SK-N-SH treated with all-trans-retinoic acid at 6 μM for 48 hours (cell line): Measurements from ENCODE around the gene HBQ1.

Source experiments
- ARNTL ChIP-seq: fragments of 450-650 bp; formaldehyde crosslinking; IDR thresholded peaks from 2 replicates; pipeline ENCODE4 v1.5.0; 2020; ENCODE audit warnings: low read depth, mild to moderate bottlenecking, moderate library complexity, borderline replicate concordance
- CSDC2 ChIP-seq: fragments of 250-450 bp; sonication (Bioruptor Pico); IDR thresholded peaks from 2 replicates; pipeline ENCODE4 v1.5.0; 2020; ENCODE audit warnings: mild to moderate bottlenecking, moderate library complexity
- ISL1 ChIP-seq: fragments of 250-450 bp; sonication (Bioruptor Pico); IDR thresholded peaks from 2 replicates; pipeline ENCODE4 v2.1.2; 2022; ENCODE audit warnings: mild to moderate bottlenecking, moderate library complexity
- OSR1 ChIP-seq: fragments of 250-450 bp; sonication (Bioruptor Pico); IDR thresholded peaks from 2 replicates; pipeline ENCODE4 v1.8.0; 2022; ENCODE audit warnings: moderate library complexity, mild to moderate bottlenecking, inconsistent platforms
- TSHZ2 ChIP-seq: fragments of 250-450 bp; sonication (Bioruptor Pico); IDR thresholded peaks from 2 replicates; pipeline ENCODE4 v1.5.0; 2020; ENCODE audit warnings: mild to moderate bottlenecking, moderate library complexity
- ZC3H10 ChIP-seq: fragments of 250-450 bp; sonication (Bioruptor Pico); IDR thresholded peaks from 2 replicates; pipeline ENCODE4 v1.5.1; 2021; ENCODE audit warnings: mild to moderate bottlenecking, moderate library complexity
- ZNF565 ChIP-seq: fragments of 450-650 bp; formaldehyde crosslinking; conservative IDR thresholded peaks from 2 replicates; pipeline ENCODE4 v1.5.0; 2020; ENCODE audit warnings: low read depth, mild to moderate bottlenecking, moderate library complexity
- ZNF70 ChIP-seq: fragments of 450-650 bp; formaldehyde crosslinking; IDR thresholded peaks from 2 replicates; pipeline ENCODE4 v1.5.0; 2020; ENCODE audit warnings: mild to moderate bottlenecking, moderate library complexity
- ZNF8 ChIP-seq: fragments of 450-650 bp; formaldehyde crosslinking; IDR thresholded peaks from 2 replicates; pipeline ENCODE4 v1.5.0; 2020; ENCODE audit warnings: mild to moderate bottlenecking, moderate library complexity
- TF ChIP-seq, protein P1 (sequence below): fragments of 250-450 bp; sonication (Bioruptor Pico); IDR thresholded peaks from 2 replicates; pipeline ENCODE4 v1.8.0; 2020; ENCODE audit warnings: mild to moderate bottlenecking, moderate library complexity, borderline replicate concordance
- TF ChIP-seq, protein P2 (sequence below): fragments of 250-450 bp; sonication (Bioruptor Pico); IDR thresholded peaks from 2 replicates; pipeline ENCODE4 v1.5.1; 2020; ENCODE audit warnings: low read depth, mild to moderate bottlenecking, moderate library complexity

GRCh38 chr16:180681-181564, 664 bp downstream of the HBQ1 start:
- TF ChIP-seq TSHZ2 (CRISPR knock-in tag) (no peak), ARNTL (CRISPR knock-in tag) (no peak), OSR1 (no peak), ZNF8 (no peak), ZNF70 (CRISPR knock-in tag) (no peak), CSDC2 (0 out of 2 replicates have a peak, but pooled peaks have one; percentile 9), ISL1 (no peak), ZNF565 (CRISPR knock-in tag) (no peak), ZC3H10 (CRISPR knock-in tag) (no peak)
- TF ChIP-seq, protein P1, sequence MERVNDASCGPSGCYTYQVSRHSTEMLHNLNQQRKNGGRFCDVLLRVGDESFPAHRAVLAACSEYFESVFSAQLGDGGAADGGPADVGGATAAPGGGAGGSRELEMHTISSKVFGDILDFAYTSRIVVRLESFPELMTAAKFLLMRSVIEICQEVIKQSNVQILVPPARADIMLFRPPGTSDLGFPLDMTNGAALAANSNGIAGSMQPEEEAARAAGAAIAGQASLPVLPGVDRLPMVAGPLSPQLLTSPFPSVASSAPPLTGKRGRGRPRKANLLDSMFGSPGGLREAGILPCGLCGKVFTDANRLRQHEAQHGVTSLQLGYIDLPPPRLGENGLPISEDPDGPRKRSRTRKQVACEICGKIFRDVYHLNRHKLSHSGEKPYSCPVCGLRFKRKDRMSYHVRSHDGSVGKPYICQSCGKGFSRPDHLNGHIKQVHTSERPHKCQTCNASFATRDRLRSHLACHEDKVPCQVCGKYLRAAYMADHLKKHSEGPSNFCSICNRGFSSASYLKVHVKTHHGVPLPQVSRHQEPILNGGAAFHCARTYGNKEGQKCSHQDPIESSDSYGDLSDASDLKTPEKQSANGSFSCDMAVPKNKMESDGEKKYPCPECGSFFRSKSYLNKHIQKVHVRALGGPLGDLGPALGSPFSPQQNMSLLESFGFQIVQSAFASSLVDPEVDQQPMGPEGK (CRISPR knock-in tag), result no peak
- TF ChIP-seq, protein P2, sequence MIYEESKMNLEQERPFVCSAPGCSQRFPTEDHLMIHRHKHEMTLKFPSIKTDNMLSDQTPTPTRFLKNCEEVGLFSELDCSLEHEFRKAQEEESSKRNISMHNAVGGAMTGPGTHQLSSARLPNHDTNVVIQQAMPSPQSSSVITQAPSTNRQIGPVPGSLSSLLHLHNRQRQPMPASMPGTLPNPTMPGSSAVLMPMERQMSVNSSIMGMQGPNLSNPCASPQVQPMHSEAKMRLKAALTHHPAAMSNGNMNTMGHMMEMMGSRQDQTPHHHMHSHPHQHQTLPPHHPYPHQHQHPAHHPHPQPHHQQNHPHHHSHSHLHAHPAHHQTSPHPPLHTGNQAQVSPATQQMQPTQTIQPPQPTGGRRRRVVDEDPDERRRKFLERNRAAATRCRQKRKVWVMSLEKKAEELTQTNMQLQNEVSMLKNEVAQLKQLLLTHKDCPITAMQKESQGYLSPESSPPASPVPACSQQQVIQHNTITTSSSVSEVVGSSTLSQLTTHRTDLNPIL (CRISPR knock-in tag), result no peak
